Raji (cell line): ENCODE results near the gene CCDC175.

Experiments
- POLR2A ChIP-seq: IDR thresholded peaks from 2 replicates; pipeline ENCODE4 v1.6.1; 2011; ENCODE audit warnings: low read depth, low read length, control low read depth; ENCODE audit not compliant: insufficient read depth

CCDC175 gene

DNA sequence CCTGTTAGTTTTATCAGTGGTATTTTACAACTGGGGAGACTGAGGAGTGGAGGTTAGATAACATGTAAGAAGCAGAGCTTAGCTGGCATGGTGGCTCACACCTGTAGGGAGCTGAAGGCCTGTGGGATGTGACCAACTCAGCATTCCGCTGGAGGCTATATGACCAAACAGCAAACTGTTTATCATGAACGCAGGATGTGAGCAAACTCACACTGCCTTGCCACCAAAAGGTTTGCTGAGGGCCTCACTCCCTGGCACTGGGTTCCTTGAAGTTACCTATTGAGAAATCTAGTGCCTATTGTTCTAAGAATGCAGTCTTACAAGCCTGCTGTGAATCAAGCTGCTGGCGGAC, 68.9 kb downstream of the CCDC175 start:
- TF ChIP-seq POLR2A, result no peak

DNA sequence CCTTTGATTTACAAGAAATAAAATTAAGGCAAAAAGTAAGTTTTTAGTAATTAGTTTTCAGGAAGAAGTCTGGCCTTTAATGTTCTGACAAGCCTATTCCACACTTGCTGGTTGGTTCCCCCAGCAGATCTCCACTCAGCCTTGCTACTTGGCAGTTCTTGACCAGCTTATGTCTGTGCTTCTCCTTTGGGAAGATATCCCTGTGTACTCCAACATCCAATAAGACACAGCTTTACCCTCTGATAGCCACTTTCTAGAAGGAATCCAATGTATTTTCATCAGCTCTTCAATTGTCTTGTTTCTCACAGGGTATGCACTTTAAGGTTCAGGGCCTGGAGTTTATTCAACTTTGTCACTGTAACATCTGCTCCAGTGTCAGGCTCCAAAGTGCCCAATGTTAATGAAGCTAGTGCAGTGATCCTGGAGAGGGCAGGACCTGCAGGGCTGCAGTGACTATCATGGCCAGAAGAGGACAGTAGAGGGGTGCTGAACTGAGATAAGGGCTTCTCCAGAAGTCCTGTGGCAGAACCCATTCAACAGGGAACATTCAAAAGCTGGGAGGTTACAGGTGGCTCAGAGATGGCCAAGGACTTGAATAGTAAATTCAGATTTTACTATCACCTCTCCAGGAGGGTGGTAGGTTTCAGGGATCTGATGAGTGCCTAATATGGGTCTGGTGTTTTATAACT, 69.4 kb downstream of the CCDC175 start:
- TF ChIP-seq POLR2A, result no peak

DNA sequence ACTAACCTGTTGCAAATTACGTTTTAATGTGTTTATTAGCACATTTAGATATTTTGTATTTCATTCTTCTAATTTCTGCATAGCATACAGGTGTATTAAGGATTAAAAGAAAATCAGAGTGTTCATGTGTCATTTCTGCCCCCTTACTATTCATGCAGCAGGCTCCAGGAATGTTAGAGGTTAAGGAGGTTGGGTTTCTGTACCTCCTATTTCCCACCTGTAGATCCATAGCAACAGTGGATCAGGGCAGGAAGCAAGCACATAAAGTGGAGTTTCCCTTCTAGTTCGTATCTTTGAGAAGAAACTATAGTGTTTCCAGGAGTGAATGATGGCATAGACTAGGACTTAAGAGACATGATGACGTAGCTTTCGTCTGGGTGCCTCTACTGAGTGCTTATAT, 73.4 kb downstream of the CCDC175 start:
- no peak for TF ChIP-seq POLR2A

DNA sequence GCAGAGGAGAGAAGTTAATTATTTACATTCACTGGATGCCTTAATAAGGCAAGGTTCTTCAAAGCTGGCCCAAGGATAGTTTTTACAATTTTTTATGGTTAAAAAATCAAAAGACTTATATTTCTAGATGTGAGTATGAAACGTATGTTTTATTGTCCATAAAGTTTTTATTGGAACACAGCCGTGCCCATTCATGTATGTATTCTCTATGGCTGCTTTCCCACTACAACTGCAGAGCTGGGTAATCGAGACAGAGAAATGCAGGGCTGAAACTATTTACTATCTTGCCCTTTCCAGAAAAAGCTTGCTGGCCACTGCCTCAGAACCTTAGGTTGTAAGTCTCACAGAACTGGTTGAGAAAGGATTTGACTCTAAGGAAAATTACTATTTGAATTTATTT, 75.9 kb downstream of the CCDC175 start:
- TF ChIP-seq POLR2A, result no peak

DNA sequence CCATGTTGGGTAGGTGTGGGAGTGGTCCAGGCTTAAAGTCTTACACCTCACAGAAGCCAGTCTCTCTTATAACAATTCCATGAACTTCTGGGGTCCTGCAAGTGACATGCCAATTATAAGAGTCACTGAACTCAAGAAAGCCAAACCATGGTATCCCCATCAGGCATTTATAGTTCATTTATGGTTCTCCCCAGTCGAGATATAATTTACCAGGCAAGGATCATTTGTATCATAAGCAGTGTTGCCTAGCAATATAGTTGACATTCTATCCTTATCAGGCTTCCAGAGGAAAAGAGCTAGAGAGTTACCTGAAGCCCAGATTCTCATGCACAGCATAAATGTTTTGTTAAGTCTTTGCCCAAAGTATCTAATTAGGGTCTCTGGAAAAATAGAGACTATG, 84.2 kb downstream of the CCDC175 start:
- no peak for TF ChIP-seq POLR2A

DNA sequence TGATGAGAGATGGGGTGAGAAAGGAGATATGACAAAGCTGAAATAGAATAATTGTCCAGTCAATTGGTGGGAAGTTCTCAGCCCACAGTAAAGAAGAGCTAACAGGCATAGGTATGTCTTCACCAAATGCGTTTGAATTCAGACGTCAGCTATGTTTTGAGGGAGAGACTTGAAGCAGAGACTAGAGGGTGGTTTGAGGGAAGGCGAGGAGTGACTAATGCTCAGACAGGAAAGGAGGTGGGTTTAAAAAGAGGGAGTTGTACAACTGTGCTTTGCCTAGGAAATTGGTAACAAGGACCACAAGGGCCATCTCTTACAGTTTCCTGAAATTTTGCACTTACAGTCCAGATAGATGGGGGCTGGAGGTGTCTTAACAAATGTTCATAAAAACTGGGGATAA, 85.9 kb downstream of the CCDC175 start:
- no peak for TF ChIP-seq POLR2A

DNA sequence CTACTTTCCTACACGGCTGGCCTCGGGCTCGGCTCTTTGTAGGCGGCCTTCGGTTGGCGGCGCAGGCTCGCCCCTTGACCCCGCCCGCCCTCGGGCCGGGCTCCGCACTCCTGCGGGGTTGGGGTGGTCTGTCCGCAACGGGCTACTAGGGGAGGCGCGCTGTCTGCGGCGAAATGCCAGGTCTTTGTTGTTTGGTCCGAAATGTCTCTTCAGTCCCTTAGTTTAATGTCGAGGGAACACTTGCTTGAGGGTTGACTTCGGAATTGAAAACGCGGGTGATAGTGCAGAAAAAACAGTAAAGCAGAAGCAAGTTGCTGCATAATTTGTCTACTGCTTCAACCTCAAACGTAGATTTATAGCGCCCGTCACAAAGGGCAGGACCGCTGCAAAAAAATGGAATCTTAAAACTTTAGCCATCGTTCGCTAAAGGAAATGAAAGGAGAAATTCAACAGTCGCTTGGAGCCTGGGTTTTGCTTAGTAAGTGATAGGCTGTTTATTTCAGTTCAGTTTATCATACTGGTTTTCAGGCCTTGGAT, 91.9 kb downstream of the CCDC175 start:
- no peak for TF ChIP-seq POLR2A

DNA sequence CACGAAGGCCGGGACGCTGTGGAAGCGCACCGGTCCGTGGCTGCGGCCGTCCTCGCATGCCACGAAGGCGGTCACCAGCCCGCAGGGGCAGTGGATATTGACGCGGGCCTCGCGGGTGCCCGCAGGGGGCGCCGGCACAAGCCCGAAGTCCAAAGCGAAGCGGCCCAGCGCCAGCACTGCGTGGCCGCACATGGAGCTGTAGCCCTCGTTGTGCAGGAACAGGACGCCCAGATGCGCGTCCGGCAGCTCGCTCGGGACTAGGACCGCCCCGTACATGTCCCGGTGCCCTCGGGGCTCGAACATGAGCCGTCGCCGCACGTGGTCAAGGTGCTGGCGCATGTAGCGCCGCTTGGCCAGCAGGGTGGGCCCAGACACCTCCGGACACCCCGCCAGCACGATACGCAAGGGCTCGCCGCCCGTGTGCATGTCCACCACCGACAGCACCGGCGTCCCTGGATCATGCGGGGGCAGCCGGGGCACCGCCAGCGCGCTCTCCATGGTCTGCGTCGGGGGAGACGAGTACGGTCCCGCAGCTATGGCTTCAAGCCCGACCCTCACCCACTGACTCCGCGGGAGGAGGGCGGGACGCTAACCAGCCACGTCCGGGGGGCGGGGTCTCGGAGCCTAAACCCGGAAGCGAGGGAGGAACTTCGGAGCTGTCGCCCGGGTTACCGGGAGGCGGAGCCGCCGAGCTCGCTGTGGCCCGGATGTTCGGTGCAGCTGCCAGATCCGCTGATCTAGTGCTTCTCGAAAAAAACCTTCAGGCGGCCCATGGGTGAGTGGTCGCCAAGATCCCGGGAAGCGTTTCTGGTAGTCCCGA, 92.6 kb downstream of the CCDC175 start, which contains the start of the genes JKAMP and L3HYPDH:
Gene JKAMP (plus strand): TSS at position 699 of the 820 bp plus-strand sequence. CDS start 73 bp downstream, at position 772.
Gene L3HYPDH (minus strand): TSS at position 590 of the 820 bp plus-strand sequence. CDS start 92 bp downstream, at position 498.
- peak; percentile 96 for TF ChIP-seq POLR2A

DNA sequence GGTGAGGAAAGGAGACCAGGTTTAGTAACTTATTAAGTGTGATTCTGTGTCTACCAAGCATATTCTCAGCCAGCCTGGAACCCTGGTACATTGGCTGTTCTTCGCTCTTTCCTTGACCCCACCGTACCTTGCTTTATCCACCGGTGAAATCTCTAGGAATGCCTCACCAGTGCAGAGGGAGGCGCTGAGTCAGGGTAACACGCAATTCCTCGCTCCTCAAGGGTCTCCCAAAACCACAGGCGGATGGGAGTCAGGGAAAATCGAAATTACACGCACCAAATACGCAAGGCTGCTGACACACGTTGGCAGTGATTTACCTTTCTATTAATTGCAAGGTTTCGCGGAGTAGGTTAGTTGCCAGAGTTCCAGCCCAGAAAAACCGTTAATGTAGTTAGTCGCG, 93.2 kb downstream of the CCDC175 start:
- TF ChIP-seq POLR2A, result no peak

DNA sequence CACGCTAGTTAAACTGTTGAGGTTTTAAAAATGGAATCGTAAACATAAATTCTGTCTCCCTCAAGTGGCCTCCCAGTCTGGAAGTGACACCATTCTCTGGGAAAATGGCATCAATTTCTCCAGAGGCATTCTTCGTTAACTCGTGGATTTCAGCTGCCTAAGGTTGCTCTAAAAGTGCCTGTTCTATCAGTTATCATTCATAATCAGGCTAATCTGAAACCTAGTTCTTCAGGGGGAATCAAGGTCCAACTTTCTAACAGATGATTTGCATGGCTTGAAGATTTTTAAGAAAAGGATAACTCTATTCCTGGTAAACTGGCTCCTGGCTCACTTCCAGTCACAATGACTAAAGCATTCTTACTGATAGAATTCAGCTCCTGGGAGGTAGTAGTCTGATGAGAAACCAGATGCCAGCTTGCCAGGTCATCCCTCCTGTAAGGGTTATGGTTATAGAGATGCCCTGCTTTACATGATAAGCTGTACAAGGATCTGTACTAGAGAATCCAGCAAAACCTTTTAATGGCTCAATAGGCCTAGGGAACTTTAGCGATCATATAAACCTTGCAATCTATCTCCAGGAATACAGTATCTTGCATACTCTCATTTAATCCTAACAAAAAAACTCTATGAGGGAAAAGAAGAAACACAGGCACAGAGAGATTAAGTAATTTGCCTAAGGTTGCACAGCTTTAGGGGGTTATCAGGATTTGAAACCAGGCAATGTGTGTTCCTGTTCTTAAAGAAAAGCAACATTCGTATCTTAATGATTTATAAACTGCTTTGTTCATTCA, 93.9 kb downstream of the CCDC175 start:
- no peak for TF ChIP-seq POLR2A

DNA sequence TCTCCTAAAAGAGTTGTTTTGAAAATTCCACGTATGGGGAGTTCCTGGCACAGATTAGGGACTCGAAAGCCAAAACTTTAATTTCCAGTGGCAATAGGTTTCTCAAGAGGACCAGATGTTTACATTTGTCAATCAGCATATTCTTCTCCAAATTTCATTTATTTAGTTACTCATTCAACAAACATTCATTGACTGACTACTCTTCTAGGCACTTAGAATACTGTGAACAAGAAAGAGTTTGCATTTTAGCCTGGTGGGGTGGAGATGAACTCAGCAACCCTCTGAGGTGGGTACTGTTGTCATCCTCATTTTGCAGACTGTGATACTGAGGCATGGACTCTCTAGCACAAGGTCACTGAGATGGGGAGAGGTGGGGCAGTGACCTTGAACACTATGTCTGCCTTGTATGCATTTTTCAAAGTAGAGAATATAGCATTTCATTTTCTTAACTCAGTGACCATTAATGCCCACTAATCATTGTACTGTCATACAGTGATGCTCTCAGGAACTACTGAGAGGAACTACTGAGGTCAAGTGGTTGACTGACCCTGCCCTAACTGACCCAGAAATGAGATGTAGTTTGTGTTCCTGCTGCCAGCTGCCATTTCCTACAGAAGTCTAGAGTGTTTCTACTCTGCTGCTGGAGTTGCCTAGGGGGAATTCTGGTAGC, 94.6 kb downstream of the CCDC175 start:
- no peak for TF ChIP-seq POLR2A

DNA sequence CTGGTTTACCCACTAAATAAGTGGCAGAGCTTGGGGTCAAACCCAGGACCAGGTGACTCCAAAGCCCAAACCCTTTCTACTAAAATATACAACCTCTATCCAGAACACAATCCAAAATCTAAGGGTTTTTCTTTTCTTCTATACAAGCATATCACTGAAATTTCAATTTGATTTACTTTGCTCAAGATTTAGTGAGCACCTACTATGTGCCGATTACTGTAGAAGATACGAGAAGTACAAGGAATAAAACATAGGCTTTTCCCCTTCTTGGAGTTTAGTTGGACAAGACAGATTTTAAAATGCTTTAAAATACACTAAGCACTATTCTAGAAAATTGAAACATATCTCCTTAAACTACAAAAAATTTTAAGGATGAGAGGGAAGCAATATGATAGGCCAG, 95.2 kb downstream of the CCDC175 start:
- TF ChIP-seq POLR2A, result no peak

DNA sequence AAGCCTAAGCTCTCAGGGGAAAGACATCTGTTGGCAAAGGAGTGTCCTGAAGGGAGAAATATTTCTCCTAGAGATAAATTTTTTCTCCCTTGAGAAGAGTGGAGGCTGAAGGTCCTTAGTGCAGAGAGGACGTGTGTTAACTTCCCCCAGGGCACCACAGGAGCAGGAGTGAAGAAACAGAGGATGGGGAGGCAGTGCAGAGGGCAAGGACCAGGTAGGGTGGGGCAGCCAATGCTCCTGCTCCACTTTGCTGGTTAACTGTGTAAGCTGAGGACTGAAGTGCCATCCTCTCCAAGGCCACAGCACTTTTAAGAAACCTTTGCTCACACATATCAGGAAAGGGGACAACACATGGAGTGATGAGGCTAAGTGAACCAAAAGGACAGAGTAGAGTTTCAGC, 96.4 kb downstream of the CCDC175 start:
- TF ChIP-seq POLR2A, result no peak

DNA sequence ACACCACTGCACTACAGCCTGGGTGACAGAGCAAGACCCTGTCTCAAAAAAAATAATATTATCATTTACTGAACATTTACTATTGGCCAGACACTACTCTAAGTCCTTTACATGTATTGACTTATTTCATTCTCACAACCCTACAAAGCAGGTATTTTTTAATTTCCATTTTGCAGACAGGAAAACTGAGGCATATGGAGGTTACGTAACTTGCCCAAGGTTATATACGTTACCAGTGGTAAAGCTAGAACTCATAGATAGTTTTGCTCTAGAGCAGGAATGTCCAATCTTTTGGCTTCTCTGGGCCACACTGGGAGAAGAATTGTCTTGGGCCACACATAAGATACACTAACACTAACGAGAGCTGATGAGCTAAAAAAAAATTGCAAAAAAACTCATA, 98.1 kb downstream of the CCDC175 start:
- no peak for TF ChIP-seq POLR2A

DNA sequence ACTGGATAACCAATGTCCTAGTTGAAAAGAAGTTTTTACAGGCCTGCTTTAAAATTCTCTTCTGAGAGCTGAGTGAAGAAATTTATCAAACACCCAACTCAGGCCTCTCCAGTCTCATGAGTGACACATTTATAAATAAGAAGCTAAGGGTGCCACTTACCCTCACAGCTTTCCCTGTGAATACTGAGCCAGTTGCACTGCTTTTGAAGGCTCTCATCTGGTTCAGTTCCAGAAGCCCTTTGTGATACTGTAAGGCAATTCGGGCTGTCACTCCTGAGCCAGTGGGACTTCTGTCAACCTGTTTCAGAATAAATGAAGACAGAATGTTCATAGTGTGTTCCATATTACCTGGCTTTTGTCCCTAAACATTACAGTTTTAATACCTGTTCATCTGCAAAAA, 100.9 kb downstream of the CCDC175 start:
- TF ChIP-seq POLR2A, result no peak

DNA sequence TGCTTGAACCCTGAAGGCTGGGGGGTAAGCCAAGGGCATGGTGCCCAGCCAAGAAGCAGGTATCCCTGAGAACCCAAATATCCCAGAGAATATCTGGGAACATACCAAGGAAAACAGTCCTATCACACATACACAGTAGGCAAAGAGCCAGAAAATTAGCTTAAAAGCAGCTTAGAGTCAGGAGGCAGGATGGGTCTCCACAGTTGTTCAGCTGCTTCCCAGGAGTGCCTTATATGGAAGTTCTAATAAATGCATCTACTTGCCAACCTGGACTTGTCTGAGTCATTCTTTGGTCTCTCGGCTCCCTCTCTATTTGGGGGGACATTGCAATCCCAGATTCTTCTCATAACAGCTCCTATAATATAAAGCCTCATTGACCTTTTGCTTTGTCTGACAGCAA, 102.4 kb downstream of the CCDC175 start:
- no peak for TF ChIP-seq POLR2A
